IPS-18a (cell line): ENCODE data around the gene LOXL4.

Experiments
- H3K27ac ChIP-seq: one replicate; pipeline ENCODE4 v1.5.1; 2013; ENCODE audit warnings: low read length
- H3K27me3 ChIP-seq: one replicate; pipeline ENCODE4 v1.6.1; 2013; ENCODE audit warnings: mild to moderate bottlenecking, low read length; ENCODE audit not compliant: control insufficient read depth, insufficient read depth
- H3K36me3 ChIP-seq: one replicate; pipeline ENCODE4 v1.6.1; 2013; ENCODE audit warnings: low read depth, low read length; ENCODE audit not compliant: control insufficient read depth
- H3K4me1 ChIP-seq: one replicate; pipeline ENCODE4 v1.6.1; 2013; ENCODE audit warnings: low read depth, low read length; ENCODE audit not compliant: control insufficient read depth
- H3K4me3 ChIP-seq: one replicate; pipeline ENCODE4 v1.5.1; 2013; ENCODE audit warnings: low read length
- H3K9ac ChIP-seq: one replicate; pipeline ENCODE4 v1.6.1; 2013; ENCODE audit warnings: mild to moderate bottlenecking, low read length, moderate library complexity
- H3K9me3 ChIP-seq: one replicate; pipeline ENCODE4 v1.6.1; 2013; ENCODE audit warnings: low read depth, low read length; ENCODE audit not compliant: control insufficient read depth

Gene LOXL4

DNA sequence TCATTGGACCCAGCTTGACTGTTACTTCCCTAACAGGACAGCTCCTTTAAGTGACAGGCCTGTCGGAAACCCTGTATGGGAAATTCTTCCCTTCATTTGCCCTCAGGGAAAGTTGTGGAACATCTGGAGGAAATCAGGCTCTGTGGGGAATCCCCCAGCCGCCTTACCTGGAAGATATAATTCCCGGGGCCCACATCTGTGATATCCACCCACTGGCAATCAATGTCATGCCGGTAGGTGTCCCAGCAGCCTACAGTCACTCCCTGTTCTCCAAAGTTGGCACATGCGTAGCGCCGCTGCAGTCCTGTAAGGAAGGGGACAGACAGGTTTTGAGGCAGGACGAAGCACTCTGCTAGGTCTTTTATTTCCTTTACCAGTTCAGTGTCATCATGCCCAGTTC, 16.6 kb downstream of the LOXL4 start:
- Histone ChIP-seq H3K4me1 (peaks cover 2% of the 10 kb centered on the region), H3K9ac (no peak overlapping the region), H3K4me3 (no peak overlapping the region), H3K36me3 (no peaks in the 10 kb centered on the region), H3K27me3 (no peaks in the 10 kb centered on the region), H3K27ac (no peak overlapping the region), H3K9me3 (no peaks in the 10 kb centered on the region)

GRCh38 chr10:98249134-98249533, 18.9 kb downstream of the LOXL4 start:
- H3K36me3 ChIP-seq = peaks cover 10% of the 10 kb centered on the region
- H3K9me3 ChIP-seq = no peaks in the 10 kb centered on the region
- H3K4me1 ChIP-seq = peaks cover 2% of the 10 kb centered on the region
- no peak overlapping the region for H3K9ac ChIP-seq
- H3K27ac ChIP-seq = no peak overlapping the region
- H3K27me3 ChIP-seq = no peaks in the 10 kb centered on the region
- no peak overlapping the region for H3K4me3 ChIP-seq

DNA sequence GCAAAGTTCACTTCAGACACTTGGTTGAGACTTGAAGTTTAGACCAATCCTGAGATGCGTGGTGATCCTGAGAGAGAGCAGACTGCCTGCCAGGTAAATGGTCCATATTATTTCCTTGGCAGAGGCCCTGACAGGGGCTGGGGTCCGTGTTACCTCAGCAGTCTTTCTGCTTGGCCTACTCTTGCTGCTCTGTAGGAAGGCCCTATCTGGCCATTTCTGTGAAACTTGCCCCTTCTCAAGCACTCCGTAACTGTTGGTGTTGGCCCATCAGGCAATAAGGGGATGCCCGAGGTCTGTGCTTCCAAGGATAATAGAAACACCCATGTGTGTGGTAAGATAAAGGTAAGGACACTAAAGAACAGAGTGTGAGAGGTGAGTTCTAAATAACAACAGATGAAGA, 20.0 kb downstream of the LOXL4 start:
- Histone ChIP-seq H3K36me3 (peaks cover 10% of the 10 kb centered on the region), H3K4me3 (no peak overlapping the region), H3K27me3 (no peaks in the 10 kb centered on the region), H3K27ac (no peak overlapping the region), H3K4me1 (peaks cover 2% of the 10 kb centered on the region), H3K9ac (no peak overlapping the region), H3K9me3 (no peaks in the 10 kb centered on the region)

DNA sequence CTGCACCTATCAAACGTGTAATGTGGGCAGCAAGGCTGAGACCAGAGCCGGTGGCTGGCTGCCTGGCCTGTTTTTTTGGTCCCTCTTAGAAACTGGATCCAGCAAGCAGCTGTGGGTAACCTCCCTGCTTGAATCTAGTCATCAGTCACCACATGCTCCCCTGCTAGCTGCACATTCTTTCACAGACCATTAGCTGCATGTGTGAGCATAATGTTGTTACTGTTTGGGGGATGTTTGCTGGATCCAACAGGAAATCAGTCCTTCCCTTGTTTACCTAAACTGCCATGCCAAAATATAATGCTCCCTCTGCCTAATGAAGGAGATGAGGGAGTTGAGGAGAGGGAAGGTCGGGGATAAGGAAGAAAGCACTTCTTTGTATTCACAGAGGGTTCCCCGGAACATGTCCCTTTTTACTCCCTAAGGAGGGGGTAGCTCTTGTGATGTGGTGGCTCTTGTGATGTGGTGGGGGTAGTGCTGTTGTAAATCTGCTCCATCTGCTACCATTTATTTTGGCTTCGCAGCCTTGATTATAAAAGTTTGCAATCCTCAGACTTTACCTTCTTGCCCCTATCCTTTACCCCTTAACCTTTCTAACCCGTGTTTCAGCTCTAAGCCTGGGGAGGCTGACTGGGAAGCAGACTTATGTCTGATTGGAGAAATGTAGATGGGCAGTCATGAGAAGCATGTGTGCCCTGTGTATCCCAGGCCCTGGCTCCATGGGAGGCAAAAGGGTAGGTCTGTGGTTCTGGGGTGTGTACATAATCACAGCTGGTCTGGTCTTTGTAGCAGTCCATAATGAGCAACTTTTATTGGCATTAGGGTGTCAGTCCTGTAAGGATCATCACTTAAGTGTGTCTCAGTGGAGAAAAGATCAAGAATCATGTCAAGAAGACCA, 20.8 kb downstream of the LOXL4 start:
- Histone ChIP-seq H3K9ac (no peak overlapping the region), H3K27ac (no peak overlapping the region), H3K9me3 (no peaks in the 10 kb centered on the region), H3K36me3 (peaks cover 10% of the 10 kb centered on the region), H3K27me3 (no peaks in the 10 kb centered on the region), H3K4me3 (no peak overlapping the region), H3K4me1 (peaks cover 2% of the 10 kb centered on the region)

- Histone ChIP-seq H3K36me3 (peaks cover 10% of the 10 kb centered on the region), H3K27me3 (no peaks in the 10 kb centered on the region), H3K27ac (no peak overlapping the region), H3K4me3 (no peak overlapping the region), H3K9ac (no peak overlapping the region), H3K4me1 (no peaks in the 10 kb centered on the region), H3K9me3 (no peaks in the 10 kb centered on the region)
These were observed 23.4 kb downstream of the LOXL4 start for GRCh38 chr10:98244586-98244985.

DNA sequence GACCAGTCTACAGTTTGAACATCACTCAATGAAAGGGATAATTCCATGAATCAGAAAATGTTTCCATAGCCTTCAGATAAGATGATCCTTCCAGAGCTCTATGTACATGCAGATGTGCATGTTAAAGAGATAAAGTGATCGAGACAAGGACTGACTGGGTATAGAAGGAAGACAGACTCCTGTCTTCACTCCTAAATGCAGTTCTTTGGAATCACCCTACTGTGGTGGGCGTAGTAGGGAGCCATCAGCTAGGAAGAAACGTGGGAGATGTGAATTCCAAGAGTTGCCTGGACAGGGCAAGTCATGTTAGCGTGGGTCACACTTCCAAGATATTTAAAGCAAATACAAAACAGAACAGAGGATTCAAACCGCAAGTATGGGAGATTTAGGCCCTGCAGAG, 23.9 kb downstream of the LOXL4 start:
- Histone ChIP-seq H3K9ac (no peak overlapping the region), H3K27me3 (no peaks in the 10 kb centered on the region), H3K27ac (no peak overlapping the region), H3K36me3 (peaks cover 10% of the 10 kb centered on the region), H3K9me3 (no peaks in the 10 kb centered on the region), H3K4me3 (no peak overlapping the region), H3K4me1 (no peaks in the 10 kb centered on the region)

DNA sequence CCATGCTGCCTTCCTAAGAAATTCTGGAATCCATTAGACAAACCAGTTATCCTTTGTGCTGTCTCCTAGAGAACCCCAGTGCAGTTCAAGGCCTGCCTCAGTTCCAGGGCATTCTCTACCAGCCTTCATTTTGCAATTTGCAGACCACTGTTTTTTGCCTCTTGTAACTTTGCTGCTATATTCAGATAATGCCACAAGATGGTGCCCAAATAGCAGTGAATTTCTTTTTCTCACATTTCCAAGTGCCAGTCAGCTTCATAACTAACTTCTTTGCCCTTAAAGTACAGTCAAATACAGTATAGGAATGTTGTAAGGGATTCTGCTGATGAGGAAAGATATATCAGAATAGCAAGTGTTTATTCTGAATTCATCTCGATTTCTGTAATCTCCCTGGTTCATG, 25.2 kb downstream of the LOXL4 start:
- H3K9me3 ChIP-seq = no peaks in the 10 kb centered on the region

DNA sequence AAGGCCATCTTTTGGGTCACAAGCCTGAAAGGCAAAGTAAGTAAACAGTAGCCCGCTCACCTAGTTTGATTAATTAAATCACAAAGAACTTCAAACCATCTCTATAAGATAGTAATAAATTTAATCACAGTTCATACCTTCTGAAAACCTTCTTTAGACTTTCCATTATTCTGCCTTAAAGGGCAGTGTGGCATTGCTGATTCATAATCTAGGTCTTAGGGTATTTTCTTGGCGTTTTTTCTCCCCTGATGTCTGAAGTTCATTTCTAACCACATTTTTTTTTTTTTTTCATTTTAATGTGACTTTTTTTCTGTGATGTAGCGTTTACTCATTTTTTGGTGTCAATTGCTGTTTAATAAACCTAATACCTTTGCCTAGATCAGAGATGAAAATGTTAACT, 27.5 kb downstream of the LOXL4 start:
- no peak overlapping the region for H3K9ac ChIP-seq

More for the DNA sequence above, 25.2 kb downstream of the LOXL4 start:
- Histone ChIP-seq H3K36me3 (peaks cover 10% of the 10 kb centered on the region), H3K4me1 (no peaks in the 10 kb centered on the region), H3K27me3 (no peaks in the 10 kb centered on the region), H3K27ac (no peak overlapping the region), H3K9ac (no peak overlapping the region), H3K4me3 (no peak overlapping the region)

DNA sequence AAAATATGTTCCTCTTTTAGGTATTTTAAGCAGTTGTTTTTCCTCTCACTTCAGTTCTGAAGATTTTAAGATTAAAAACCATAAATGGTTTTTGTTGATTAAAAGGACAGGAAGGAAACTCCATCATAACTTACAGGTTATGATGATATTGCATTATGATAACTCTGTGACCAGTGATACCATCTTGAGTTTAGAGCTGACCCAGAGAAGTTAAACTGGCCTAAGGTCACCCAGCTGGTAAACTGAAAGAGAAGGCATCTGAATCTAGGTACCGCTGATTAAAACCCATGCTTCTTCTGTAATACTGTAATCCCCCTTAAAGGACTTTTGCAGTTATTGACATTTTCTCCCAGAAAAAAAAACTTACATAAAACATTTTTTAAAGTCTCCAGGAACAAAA, 29.6 kb downstream of the LOXL4 start:
- H3K27me3 ChIP-seq = no peaks in the 10 kb centered on the region
- H3K4me3 ChIP-seq = no peak overlapping the region
- no peak overlapping the region for H3K27ac ChIP-seq
- peaks cover 9% of the 10 kb centered on the region for H3K36me3 ChIP-seq
- no peaks in the 10 kb centered on the region for H3K9me3 ChIP-seq
- no peak overlapping the region for H3K9ac ChIP-seq
- peaks cover 2% of the 10 kb centered on the region for H3K4me1 ChIP-seq

More for the DNA sequence above, 27.5 kb downstream of the LOXL4 start:
- Histone ChIP-seq H3K4me1 (no peaks in the 10 kb centered on the region), H3K27me3 (no peaks in the 10 kb centered on the region), H3K9me3 (no peaks in the 10 kb centered on the region), H3K27ac (no peak overlapping the region), H3K4me3 (no peak overlapping the region), H3K36me3 (peaks cover 19% of the 10 kb centered on the region)

DNA sequence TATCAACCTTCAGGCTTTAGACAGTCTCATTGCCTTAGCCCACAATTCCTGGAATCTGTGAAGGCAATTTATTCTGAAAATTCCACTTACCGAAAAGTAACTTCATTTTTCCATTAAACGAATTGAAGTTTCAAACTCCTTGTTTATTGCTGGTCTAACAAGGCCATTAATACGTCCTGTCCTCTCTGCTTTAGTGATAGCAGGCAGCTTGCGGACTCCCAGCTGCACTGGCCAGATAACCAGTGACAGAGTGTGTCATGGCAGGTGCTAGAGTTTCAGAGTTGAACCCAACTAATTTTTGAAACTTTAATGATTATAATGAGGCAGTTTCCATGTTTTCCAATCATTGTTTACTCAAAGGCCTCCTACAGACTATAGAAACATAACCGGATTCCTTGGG, 31.1 kb downstream of the LOXL4 start:
- Histone ChIP-seq H3K27ac (no peak overlapping the region), H3K4me1 (peaks cover 3% of the 10 kb centered on the region), H3K9ac (no peak overlapping the region)

GRCh38 chr10:98235846-98236245, 32.1 kb downstream of the LOXL4 start:
- Histone ChIP-seq H3K4me3 (no peak overlapping the region), H3K9me3 (no peaks in the 10 kb centered on the region), H3K27me3 (no peaks in the 10 kb centered on the region), H3K27ac (no peak overlapping the region), H3K36me3 (peaks cover 9% of the 10 kb centered on the region), H3K9ac (no peak overlapping the region), H3K4me1 (peaks cover 3% of the 10 kb centered on the region)

More for the DNA sequence above, 31.1 kb downstream of the LOXL4 start:
- Histone ChIP-seq H3K4me3 (no peak overlapping the region), H3K9me3 (no peaks in the 10 kb centered on the region), H3K36me3 (peaks cover 9% of the 10 kb centered on the region), H3K27me3 (no peaks in the 10 kb centered on the region)

GRCh38 chr10:98231417-98231816, 36.6 kb downstream of the LOXL4 start:
- no peak overlapping the region for H3K9ac ChIP-seq
- H3K9me3 ChIP-seq = no peaks in the 10 kb centered on the region
- H3K4me3 ChIP-seq = no peak overlapping the region
- peaks cover 4% of the 10 kb centered on the region for H3K36me3 ChIP-seq
- H3K4me1 ChIP-seq = peaks cover 3% of the 10 kb centered on the region
- H3K27ac ChIP-seq = no peak overlapping the region
- no peaks in the 10 kb centered on the region for H3K27me3 ChIP-seq
